CD14-positive monocyte (primary cell): ENCODE data around the gene PAM. TPM values are rescaled to one million over a fixed set of nuclear protein-coding genes. Genes with fewer than 3 reads are reported as not detected.
"Not testable (repeated sequence)": the region's sequence is repeated elsewhere in the genome, so short reads cannot be mapped to it uniquely, and the experiment has no call there.

ENCODE experiments used
- DNase-seq, 3 donors: peaks; one replicate each; pipeline ENCODE4 v3.0.0-alpha.2; 2011 to 2022
- H2AFZ ChIP-seq: 2 replicates; pipeline ENCODE4 v1.6.0; 2012; ENCODE audit warnings: mild to moderate bottlenecking, low read depth, low read length, inconsistent platforms; ENCODE audit not compliant: insufficient read depth, poor library complexity, severe bottlenecking
- H3K27ac ChIP-seq, 2 donors: 1 replicate in 1 of 2; 2 replicates in 1 of 2; pipeline ENCODE4 v1.5.1; 2012 to 2013; ENCODE audit warnings: low read length in 2 of 2, control low read depth in 1 of 2, inconsistent platforms in 1 of 2, low read depth in 1 of 2, mild to moderate bottlenecking in 1 of 2
- H3K27me3 ChIP-seq, 2 donors: one replicate each; pipeline versions ENCODE4 v1.6.0 to v1.6.1; 2011 to 2013; ENCODE audit warnings: low read length in 2 of 2; ENCODE audit not compliant: control insufficient read depth in 2 of 2, insufficient read depth in 2 of 2
- H3K36me3 ChIP-seq, 2 donors: replicated peaks in 1 of 2; 1 replicate in 1 of 2; 2 replicates in 1 of 2; pipeline versions ENCODE4 v1.5.1 to v1.6.1; 2012 to 2013; ENCODE audit warnings: low read length in 2 of 2, control low read depth in 1 of 2, inconsistent platforms in 1 of 2, mild to moderate bottlenecking in 1 of 2; ENCODE audit not compliant: insufficient read depth in 2 of 2, control insufficient read depth in 1 of 2
- H3K4me1 ChIP-seq, 2 donors: 1 replicate in 1 of 2; 2 replicates in 1 of 2; pipeline versions ENCODE4 v1.5.1 to v1.6.1; 2012 to 2013; ENCODE audit warnings: low read length in 2 of 2, control low read depth in 1 of 2, inconsistent platforms in 1 of 2, mild to moderate bottlenecking in 1 of 2, moderate library complexity in 1 of 2; ENCODE audit not compliant: insufficient read depth in 2 of 2, control insufficient read depth in 1 of 2
- H3K4me2 ChIP-seq: replicated peaks from 2 replicates; pipeline ENCODE3; 2012; ENCODE audit warnings: low read length, moderate library complexity, mild to moderate bottlenecking; ENCODE audit not compliant: poor library complexity, severe bottlenecking; ENCODE audit errors: extremely low read depth
- H3K4me3 ChIP-seq, 3 experiments: fragments of 200-600 bp in 1 of 3; sonication (generic) in 1 of 3; replicated peaks in 1 of 3; 1 replicate in 2 of 3; 2 replicates in 1 of 3; pipeline ENCODE4 v1.5.1; 2011 to 2013; ENCODE audit warnings: low read length in 3 of 3, mild to moderate bottlenecking in 3 of 3, control low read depth in 2 of 3, low read depth in 2 of 3, inconsistent platforms in 1 of 3, moderate library complexity in 1 of 3
- H3K79me2 ChIP-seq: 2 replicates; pipeline ENCODE4 v1.6.0; 2012; ENCODE audit warnings: mild to moderate bottlenecking, control low read depth, inconsistent platforms, low read length, moderate library complexity; ENCODE audit not compliant: insufficient read depth
- H3K9ac ChIP-seq: 2 replicates; pipeline ENCODE4 v1.6.0; 2017; ENCODE audit warnings: low read length, mild to moderate bottlenecking; ENCODE audit not compliant: insufficient read depth, poor library complexity, severe bottlenecking
- H3K9me3 ChIP-seq, 2 donors: replicated peaks in 1 of 2; 1 replicate in 1 of 2; 2 replicates in 1 of 2; pipeline versions ENCODE4 v1.5.1 to v1.6.1; 2012 to 2013; ENCODE audit warnings: low read length in 2 of 2, control low read depth in 1 of 2; ENCODE audit not compliant: control insufficient read depth in 1 of 2, insufficient read depth in 1 of 2
- H4K20me1 ChIP-seq: 2 replicates; pipeline ENCODE4 v1.6.0; 2012; ENCODE audit warnings: mild to moderate bottlenecking, low read length, control low read depth, moderate library complexity; ENCODE audit not compliant: insufficient read depth
- H3K27ac Mint-ChIP-seq, 7 donors: one replicate each; pipeline ENCODE4 v1.8.0; 2020; ENCODE audit warnings: mild to moderate bottlenecking in 7 of 7, mixed read lengths in 7 of 7, moderate library complexity in 6 of 7, inconsistent platforms in 2 of 7
- H3K27me3 Mint-ChIP-seq, 3 donors: one replicate each; pipeline ENCODE4 v1.8.0; 2021 to 2022; ENCODE audit warnings: low read depth in 3 of 3, mild to moderate bottlenecking in 3 of 3, mixed read lengths in 3 of 3, moderate library complexity in 3 of 3, inconsistent platforms in 1 of 3
- H3K36me3 Mint-ChIP-seq, 2 donors: one replicate each; pipeline ENCODE4 v1.8.0; 2020; ENCODE audit warnings: mixed read lengths in 2 of 2, inconsistent platforms in 1 of 2, mild to moderate bottlenecking in 1 of 2
- H3K4me1 Mint-ChIP-seq: one replicate; pipeline ENCODE4 v1.8.0; 2020; ENCODE audit warnings: mild to moderate bottlenecking, mixed read lengths
- H3K4me3 Mint-ChIP-seq, 2 donors: one replicate each; pipeline ENCODE4 v1.8.0; 2020; ENCODE audit warnings: mild to moderate bottlenecking in 2 of 2, mixed read lengths in 2 of 2, moderate library complexity in 1 of 2
- H3K9me3 Mint-ChIP-seq, 7 donors: one replicate each; pipeline ENCODE4 v1.8.0; 2020 to 2022; ENCODE audit warnings: mixed read lengths in 7 of 7, mild to moderate bottlenecking in 6 of 7, moderate library complexity in 6 of 7, inconsistent platforms in 2 of 7
- WGBS: methylation state at CpG from one replicate; pipeline ENCODE4 v1.1.5; 2013; ENCODE audit warnings: missing lambda C conversion rate; ENCODE audit not compliant: insufficient coverage; 5-methylcytosine and 5-hydroxymethylcytosine counted together
- intact Hi-C, 2 donors: fragments of 100-400 bp; cut with micrococcal nuclease; formaldehyde crosslinking; loops; one replicate each; pipeline versions ENCODE4 v1.15.0 to v1.15.1; 2023
- polyA plus RNA-seq, 3 donors: library from polyadenylated mRNA; depleted of rRNA in 1 of 3; unstranded in 2 of 3; stranded (reverse) in 1 of 3; fragments of 300-500 nt in 2 of 3; fragments of >200 nt in 1 of 3; fragmentation: Illumina TruSeq in 2 of 3; gene quantifications; 1 replicate in 2 of 3; 2 replicates in 1 of 3; pipeline ENCODE4 v1.2.3, GENCODE V29; 2012 to 2021
- TF ChIP-seq, protein P1 (sequence below): fragments of 200-600 bp; IDR thresholded peaks from one replicate; pipeline ENCODE4 v1.8.0; 2022; ENCODE audit warnings: antibody characterized with exemption, mild to moderate bottlenecking

Gene PAM
- polyA plus RNA-seq, 3 donors = 11.8 to 27.4 (median 12.8) TPM

DNA sequence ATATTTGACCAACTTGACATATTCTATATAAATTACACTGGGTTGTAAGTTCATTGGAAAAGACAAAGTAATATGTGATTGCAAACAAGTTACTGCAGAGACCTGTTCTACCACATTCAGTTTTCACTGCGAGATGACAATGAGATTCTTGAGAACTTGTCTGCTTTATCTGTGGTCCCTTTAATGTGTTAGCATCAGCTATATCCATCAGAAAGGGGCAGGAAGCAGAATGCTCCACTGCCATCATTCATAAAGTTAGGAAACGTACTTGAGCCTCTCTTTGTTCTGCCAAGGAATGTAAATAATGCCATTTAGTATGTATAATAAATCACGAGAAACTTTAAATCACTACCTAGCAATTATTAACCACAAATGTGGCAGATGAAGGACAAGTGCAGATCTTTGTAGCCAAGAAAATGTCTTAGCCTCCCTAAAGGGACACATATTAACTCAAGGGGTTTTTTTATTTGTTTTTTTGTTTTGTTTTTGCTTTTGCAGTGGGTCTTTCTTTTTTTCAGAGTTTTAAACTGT is 305.4 kb downstream of the PAM start:
- DNase-seq = no peak
- no peaks in the 10 kb centered on the region for H3K36me3 ChIP-seq
- H3K79me2 ChIP-seq = no peaks in the 10 kb centered on the region
- H2AFZ ChIP-seq = no peak overlapping the region
- Mint-ChIP-seq H3K4me1 (no peaks in the 10 kb centered on the region), H3K36me3 (no peaks in the 10 kb centered on the region), H3K4me3 (no peak overlapping the region), H3K9me3 (peaks cover 2 to 12% (median 5%) of the 10 kb centered on the region in 7 donors), H3K27ac (no peak overlapping the region), H3K27me3 (peaks cover 0 to 2% (median 0%) of the 10 kb centered on the region in 3 donors)
- H3K9ac ChIP-seq = no peak overlapping the region
- 88% methylated on average over 1 of the region's 3 CpGs for WGBS
- H3K27ac ChIP-seq = no peak overlapping the region
- H3K4me3 ChIP-seq = no peak overlapping the region
- no peaks in the 10 kb centered on the region for H3K4me1 ChIP-seq
- intact Hi-C loops = no loop called here
- H3K4me2 ChIP-seq = no peak overlapping the region
- TF ChIP-seq, protein P1, sequence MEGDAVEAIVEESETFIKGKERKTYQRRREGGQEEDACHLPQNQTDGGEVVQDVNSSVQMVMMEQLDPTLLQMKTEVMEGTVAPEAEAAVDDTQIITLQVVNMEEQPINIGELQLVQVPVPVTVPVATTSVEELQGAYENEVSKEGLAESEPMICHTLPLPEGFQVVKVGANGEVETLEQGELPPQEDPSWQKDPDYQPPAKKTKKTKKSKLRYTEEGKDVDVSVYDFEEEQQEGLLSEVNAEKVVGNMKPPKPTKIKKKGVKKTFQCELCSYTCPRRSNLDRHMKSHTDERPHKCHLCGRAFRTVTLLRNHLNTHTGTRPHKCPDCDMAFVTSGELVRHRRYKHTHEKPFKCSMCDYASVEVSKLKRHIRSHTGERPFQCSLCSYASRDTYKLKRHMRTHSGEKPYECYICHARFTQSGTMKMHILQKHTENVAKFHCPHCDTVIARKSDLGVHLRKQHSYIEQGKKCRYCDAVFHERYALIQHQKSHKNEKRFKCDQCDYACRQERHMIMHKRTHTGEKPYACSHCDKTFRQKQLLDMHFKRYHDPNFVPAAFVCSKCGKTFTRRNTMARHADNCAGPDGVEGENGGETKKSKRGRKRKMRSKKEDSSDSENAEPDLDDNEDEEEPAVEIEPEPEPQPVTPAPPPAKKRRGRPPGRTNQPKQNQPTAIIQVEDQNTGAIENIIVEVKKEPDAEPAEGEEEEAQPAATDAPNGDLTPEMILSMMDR = no peak
- no peaks in the 10 kb centered on the region for H3K27me3 ChIP-seq
- H3K9me3 ChIP-seq = peaks cover 0 to 3% of the 10 kb centered on the region in 2 donors
- H4K20me1 ChIP-seq = no peaks in the 10 kb centered on the region

DNA sequence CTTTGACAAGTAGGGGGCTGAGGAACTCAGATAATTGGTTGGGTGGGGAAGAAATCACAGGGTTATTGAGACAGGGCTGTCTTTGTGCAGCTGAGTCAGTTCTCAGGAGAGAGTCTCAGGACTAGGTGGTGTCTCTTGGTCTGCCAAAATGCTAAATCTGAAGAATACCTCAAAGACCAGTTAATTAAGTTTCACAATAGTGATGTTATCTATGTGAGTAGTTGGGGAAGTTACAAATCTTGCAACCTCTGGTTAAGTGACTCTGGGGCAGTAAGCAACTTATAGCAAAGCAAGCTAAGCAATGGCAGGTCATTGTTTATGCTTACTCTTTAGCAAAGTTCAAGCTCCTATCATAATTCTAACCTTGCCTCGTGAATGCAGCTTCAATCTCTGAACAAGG is 311.2 kb downstream of the PAM start:
- Histone ChIP-seq H3K4me1 (no peaks in the 10 kb centered on the region), H3K27ac (no peak overlapping the region), H3K79me2 (no peaks in the 10 kb centered on the region), H3K9me3 (no peaks in the 10 kb centered on the region), H4K20me1 (no peaks in the 10 kb centered on the region), H3K36me3 (no peaks in the 10 kb centered on the region), H3K27me3 (no peaks in the 10 kb centered on the region), H3K4me3 (no peak overlapping the region), H3K4me2 (no peak overlapping the region), H2AFZ (no peak overlapping the region), H3K9ac (no peak overlapping the region)
- TF ChIP-seq, protein P1 = no peak
- intact Hi-C loops = no loop called here
- no peak overlapping the region for H3K4me3 Mint-ChIP-seq
- DNase-seq = no peak
- peaks cover 2% of the 10 kb centered on the region for H3K4me1 Mint-ChIP-seq
- H3K9me3 Mint-ChIP-seq = peaks cover 0 to 3% (median 0%) of the 10 kb centered on the region in 7 donors
- no peaks in the 10 kb centered on the region for H3K36me3 Mint-ChIP-seq
- WGBS = 83% methylated on average over 1 of the region's 1 CpG
- no peak overlapping the region for H3K27ac Mint-ChIP-seq
- H3K27me3 Mint-ChIP-seq = no peaks in the 10 kb centered on the region

DNA sequence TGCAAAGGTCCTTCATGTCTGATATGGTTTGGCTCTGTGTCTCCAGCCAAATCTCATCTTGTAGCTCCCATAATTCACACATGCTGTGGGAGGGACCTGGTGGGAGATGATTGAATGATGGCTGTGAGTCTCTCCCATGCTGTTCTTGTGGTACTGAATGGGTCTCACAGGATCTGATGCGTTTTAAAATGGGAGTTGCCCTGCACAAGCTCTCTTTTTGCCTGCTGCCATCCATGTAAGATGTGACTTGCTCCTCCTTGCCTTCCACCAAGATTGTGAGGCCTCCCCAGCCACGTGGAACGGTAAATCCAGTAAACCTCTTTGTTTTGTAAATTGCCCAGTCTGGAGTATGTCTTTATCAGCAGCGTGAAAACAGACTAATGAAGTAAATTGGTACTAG is 318.4 kb downstream of the PAM start:
- H2AFZ ChIP-seq, H3K36me3 ChIP-seq, H3K79me2 ChIP-seq, H3K4me1 Mint-ChIP-seq, H3K36me3 Mint-ChIP-seq, H3K27me3 Mint-ChIP-seq, H3K4me3 Mint-ChIP-seq, H3K4me1 ChIP-seq, H3K27me3 ChIP-seq, intact Hi-C loops, H3K27ac Mint-ChIP-seq, H3K4me3 ChIP-seq, H3K27ac ChIP-seq, H4K20me1 ChIP-seq, H3K9ac ChIP-seq, H3K4me2 ChIP-seq, DNase-seq: not testable (repeated sequence)
- H3K9me3 Mint-ChIP-seq = peaks cover 28 to 45% (median 38%) of the 10 kb centered on the region in 7 donors
- WGBS = 92% methylated on average over 4 of the region's 4 CpGs
- H3K9me3 ChIP-seq = peaks cover 16 to 26% of the 10 kb centered on the region in 2 donors
